Measurements from ENCODE around the gene SLC9A9.
A peak's percentile ranks its signal among the peaks of the same experiment; 100 is the strongest.
"Not testable (repeated sequence)": the region's sequence is repeated elsewhere in the genome, so short reads cannot be mapped to it uniquely, and the experiment has no call there.

SLC9A9 gene

DNA sequence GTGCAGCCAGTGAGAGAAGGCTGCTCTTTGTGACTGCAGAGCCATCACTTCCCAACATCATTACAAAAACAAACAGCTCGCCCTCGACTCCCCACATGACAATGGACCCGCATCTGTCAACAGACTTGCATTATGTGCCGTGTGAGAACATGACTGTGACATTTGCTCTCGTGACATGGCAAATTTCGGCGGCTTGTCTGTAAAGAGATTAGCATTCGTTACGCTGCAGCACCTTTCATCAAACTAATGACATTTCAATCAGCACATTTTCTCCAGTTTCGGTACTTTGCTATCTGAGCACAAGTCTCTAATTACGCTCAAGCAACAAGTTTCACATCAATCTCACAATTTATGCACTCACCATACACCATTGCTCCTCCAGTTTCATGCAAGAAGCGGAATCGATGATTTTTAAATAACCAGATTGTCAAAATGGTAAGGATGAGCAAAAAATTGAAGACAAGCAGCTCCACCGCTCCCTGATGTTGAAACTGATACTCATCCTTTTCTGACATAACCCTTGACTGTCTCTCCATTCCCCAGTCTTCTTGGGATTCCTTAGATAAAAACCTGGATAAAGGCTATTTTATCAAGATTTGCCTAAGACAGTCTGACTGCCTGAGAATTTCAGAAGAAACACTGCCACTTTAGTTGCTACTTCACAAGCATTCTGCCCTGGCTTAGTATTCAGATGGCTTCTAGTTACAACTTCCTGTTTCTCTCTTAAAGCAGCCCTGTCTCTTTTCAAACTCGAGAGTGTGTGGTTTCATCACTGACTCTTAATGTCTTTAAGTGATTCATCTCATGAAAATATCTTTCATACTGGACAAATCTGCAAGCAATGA, at the start of gene SLC9A9:
TSS of gene SLC9A9 (minus strand) at position 682 of the 845 bp plus-strand sequence. CDS start at position 536, 146 bp downstream.
- peak; percentile 37 for DNase-seq

DNA sequence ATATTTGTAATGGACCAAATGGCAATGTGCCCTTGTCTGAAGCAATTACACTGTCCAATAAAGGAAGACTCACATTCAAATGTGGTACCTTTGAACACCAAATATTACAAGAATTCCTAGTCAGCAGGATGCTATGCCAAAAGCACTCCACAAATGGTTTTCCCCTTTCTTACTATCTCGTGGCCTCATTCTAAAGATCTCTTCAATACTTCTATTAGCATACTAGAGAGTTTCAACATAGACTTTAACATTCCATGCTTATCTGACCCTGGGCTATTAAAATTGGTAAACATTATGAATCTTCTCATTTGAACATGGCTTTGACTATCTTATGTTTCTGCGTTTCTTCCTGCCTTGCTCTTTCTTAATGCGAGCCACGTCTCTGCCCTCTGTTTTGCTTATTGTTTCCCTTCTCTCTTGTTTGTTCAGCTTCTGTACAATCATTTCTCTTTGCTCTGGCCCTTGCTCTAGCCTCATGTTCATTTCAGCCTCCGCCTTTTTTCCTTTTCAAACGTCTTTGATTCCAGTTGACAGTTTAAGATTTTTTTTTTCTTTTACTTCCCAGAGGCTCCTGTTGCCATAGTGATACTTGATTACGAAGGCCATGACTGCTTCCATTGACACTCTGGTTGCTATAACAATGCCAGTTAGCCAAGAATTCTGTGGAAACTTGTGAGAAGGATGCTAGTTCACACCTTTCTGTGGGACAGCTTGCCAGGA, 49.5 kb upstream of the SLC9A9 start:
- DNase-seq, result no peak

DNA sequence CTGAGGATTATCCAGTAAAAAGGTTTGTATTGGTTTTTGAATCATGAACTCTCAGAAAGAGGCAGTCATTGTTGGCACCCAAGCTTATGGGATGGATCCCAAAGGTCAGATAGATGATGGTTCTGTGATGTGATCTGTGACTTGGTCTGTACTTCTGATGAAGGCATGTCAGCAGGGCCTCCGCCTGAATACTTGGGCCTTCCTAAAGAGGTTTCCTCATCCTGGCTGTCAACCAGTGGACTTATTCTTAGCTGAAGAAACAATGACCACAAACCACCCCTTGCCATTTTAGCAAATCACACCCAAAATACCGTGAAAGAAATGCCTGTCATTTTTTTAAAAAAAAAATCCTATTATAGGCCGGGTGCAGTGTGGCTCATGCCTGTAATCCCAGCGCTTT, 48.2 kb upstream of the SLC9A9 start:
- no peak for DNase-seq

DNA sequence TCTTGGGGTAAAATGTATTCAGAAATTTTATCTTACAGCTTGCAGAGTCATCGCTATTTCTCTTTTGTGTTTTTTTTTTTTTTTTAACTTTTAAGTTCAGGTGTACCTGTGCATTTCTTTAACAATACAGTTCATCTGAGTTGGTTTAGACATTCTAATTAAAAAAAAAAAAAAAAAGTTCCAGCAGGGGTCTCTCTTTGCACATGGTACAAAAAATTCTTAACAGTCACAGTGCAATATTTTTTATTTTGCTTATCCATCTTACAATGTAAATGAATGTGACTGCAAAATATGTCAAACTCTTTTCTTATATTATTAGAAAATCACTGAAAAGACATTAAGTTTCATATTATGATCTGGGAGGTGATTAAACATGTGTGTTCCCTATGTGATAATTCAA, 47.5 kb upstream of the SLC9A9 start:
- no peak for DNase-seq

DNA sequence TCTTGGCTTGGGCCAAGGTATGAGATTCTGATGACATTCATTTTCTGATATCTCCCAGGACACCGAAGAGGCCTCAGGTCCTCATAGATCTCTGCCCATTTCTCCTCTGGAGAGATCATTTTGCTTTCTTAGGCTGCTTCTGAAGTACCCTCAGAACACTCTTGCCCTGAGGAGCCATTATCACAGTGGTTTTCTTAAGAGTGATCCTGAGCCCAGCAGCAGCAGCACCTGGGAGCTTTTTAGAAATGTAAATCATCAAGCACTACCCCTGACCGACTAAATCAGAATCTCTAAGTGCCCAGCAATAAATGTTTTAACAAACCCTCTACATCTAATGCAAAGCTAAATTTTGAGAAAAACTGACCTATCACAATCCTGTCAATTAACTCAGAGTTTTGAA, 40.6 kb upstream of the SLC9A9 start:
- DNase-seq, result no peak

DNA sequence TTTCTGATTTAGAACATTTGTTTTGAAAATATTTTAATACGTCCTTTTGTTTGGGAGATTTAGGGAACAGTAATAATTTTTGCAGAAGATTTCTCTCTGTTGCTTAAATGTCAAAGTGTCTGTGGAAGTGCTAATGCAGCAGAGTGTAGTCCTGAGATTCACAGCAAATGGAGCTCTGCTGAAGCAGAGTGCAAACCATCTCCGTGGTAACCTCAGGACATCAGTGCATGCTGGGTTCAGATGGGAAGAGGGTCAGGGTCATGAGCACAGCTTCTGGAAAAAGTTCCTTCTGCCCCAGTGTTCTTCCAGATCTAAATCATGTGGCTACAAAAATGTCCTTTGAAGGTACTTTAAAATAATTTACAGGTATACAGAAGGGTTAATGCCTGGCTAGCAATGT, 39.9 kb upstream of the SLC9A9 start:
- DNase-seq, result no peak

DNA sequence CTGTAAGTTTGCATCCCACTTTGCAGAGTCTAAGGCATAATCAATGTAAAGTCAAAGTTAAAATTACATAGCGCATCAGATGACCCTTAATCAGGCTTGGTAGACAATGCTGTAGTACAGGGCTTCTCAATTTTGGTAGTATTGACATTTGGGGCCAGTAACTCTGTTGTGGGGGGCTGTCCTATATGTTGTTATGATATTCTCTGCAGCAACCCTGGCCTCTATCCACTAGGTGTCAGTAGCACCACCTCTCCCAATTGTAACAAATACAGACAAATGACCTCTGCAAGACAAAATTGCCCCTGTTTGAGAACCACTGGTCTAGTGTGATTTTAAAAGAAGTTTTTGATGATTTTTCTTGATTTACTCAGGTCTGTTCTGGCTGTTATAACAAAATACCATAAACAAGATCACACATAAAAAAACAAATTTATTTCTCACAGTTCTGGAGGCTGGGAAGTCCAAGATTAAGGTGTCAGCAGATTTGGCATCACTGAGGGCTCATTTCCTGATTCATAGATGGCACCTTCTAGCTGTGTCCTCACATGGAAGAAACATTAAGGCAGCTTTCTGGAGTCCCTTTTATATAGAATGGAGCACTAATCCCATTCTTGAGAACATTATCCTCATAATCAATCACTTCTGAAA, 37.6 kb upstream of the SLC9A9 start:
- DNase-seq, result peak; percentile 30

DNA sequence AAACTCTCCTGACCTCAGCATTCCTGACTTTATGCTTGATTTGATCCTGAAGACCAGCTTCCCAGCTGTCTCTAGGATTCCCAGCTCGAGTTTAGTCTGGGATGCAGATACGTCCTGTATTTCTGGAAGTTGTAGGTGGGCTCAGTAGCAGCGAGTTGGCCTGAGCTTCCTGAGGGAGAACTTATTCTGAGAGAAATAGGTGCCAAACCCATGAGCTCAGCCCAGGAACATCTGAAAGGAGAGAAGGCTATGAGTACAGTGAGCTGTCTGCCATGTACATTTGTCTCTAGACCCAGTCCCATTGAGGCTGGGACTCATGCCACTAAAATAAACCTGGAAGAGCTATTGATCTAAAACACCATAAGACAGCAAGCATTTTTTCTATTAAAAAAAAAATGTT, 36.6 kb upstream of the SLC9A9 start:
- DNase-seq, result no peak

DNA sequence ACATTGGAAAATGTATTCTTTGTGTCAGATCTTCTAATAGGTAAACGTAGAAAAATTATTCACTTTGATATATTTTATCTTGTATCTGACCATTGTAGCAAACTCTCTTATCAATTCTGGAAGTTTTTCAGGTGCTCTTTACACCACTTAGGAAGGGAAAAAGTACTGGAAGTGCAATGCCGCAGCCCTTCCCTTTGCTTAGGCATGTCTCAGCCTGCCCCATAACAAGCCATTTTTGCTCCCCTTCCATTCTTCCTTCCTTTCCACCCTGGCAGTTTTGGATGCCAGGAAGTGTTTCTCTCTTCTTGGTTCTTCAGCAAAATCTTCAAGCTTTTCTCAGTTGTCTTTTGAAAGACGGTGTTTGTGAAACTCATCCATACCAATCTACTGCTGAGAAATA, 34.9 kb upstream of the SLC9A9 start:
- no peak for DNase-seq

DNA sequence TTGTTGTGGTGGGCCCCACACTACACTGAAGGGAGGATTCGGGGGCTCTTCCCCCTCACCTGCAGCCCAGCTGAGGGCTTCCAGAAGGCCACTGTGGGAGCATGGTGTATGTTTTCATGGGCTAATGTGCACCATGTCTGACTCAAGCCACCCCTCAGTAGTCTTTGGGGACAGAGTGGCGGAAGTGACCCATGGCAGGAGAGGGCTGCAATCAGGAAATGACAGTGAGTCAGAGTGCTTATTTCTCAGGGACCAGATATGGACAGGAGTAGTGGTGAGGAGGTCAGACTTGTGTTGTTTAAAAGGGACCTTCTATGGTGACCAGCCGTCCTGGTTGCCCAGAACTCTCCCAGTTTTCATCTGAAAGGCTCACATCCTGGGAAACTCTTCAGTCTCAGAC, 32.8 kb upstream of the SLC9A9 start:
- no peak for DNase-seq

DNA sequence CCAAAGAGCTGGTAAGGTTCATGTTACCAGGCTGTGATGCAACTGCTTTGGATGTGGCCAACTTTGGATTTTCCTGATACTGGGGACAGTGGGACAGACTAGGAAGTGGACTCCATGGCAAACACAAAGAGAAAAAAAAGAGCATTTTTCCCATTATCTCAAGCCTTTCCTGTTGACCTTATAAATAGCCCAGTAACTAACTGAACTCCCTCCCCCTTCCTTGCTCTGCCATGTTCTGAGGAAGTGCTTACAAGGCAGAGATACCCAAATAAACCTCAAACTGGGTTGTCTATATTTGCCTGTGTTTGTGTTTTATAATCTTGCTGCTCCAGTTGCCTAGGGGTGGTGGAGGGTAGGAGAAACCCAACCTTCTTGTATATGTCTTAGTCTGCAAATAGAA, 27.3 kb upstream of the SLC9A9 start:
- DNase-seq, result no peak

DNA sequence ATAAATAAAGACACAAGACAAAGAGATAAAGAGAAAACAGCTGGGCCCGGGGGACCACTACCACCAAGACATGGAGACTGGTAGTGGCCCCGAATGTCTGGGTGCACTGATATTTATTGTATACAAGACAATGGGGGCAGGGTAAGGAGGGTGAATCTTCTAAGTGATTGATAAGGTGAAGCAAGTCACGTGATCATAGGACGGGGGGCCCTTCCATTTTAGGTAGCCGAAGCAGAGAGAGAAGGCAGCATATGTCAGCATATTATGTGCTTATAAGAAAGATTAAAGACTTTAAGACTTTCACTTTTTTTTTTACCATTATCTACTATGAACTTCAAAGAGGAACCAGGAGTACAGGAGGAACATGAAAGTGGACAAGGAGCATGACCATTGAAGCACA, 25.3 kb upstream of the SLC9A9 start:
- not testable (repeated sequence) for DNase-seq

DNA sequence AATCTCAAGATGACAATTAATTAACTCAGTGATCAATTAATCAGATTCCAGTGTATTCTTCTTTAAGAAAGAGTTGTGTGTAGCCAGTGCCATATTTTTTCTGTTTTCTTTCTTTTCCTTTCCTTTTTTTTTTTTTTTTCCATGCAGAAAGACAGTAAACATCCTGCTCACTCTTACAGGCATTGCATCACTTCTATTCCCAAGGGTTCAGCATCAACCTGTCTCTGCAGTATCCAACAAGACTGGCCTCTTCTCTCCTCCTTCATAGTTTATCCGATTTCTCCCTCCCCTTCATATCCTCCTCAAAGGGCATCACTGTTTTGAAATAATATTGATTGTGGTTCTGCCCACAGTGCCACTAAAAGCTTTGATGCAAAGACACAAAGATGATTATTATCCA, 17.0 kb upstream of the SLC9A9 start:
- no peak for DNase-seq

DNA sequence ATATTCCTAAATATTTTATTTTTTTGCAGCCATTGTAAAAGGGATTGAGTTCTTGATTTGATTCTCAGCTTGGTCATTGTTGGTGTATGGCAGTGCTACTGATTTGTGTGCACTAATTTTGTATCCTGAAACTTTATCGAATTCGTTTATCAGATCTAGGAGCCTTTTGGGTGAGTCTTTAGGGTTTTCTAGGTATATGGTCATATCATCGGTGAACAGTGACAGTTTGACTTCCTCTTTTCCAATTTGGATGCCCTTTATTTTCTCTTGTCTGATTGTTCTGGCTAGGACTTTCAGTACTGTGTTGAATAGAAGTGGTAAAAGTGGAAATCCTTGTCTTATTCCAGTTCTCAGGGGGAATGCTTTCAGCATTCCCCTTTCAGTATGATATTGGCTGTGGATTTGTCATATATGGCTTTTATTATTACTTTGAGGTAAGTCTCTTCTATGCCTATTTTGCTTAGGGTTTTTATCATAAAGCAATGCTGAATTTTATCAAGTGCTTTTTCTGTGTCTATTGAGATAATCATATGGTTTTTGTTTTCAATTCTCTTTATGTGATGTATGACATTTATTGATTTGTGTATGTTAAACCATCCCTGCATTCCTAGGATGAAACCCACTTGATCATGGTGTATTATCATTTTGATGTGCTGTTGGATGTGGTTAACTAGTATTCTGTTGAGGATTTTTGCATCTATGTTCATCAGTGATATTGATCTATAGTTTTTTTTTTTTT, 11.4 kb upstream of the SLC9A9 start:
- no peak for DNase-seq

DNA sequence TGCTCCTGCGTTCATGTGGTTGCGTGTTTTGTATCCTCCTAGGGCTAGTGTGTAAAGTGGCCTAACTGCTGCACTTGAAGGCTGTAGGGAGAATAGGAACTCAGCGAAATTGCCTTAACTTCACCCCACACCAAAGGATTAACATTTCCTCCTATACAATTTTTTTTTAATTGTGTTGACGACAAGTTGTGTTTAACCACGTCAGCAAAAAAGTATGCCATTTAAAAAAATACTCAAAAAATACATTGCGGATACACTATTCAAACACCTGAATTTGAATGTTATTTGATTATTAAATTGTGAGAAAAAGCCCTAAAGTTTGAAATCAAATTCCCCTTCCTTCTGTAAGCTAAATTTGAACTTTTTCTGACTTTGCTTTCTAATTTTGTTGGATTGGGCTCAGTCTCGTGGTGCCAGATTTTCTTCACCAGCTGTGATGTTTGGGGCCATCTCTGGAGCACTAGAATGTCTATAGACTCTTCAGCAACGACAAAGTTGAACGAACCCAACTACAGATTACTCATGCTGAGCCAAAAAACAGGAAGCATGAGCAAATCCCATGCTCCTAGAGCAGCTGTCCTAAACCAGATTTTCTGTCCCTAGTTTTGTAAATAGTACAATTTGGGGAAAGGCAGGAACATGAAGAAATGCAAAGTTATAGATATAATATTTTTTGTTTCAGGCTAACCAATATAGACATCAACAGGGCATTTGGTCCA, 8.1 kb upstream of the SLC9A9 start:
- no peak for DNase-seq

DNA sequence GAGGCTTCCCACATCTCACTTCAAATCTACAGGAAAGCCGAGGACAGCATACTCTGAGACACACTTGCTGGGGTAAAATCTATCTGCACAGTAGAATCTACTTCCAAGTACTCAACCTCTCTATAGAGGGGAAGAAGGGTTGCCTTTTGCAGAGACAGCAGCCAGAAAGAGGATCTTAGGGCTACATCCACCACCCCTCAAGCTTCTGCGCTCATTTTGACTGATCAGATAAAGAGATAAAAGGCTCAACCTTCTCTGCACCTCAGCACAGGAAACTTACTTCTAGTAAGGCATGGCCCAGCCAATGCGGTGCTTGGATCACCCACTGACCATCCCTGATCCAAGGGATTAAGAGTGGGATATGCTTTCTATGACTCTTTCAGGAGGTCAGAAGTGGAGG, 6.9 kb upstream of the SLC9A9 start:
- peak; percentile 19 for DNase-seq

DNA sequence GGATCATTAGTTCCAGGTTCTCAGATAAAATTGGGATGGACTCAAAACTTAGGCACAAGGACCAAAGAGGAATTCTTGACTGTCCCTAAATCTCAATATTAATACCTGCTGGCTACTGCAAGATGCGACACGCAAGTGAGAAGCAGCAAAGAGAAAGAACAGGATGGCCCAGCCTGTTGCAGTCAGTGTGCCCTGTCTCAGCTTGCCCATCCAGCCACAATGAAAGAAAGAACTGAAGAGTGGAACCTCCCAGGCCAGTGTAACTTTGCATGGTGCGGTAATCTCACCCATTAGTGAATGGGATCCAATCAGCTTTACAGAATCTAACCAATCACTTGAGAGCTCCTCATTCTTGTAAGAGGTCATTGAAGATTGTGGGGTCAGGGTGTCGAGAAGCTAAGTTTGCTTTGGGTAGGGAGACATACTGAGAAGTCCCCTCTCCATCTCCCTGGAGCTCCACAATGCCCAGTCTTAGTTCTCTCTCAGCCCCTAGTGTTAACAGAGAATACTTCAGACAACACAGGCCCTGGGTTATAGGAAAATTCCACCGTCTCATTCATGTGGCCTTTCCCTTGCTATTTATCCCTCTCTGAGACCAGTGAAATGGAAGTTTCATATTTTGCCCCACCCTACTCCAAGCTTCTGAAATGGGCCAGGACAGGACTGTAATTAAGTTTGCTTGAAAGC, 3.2 kb upstream of the SLC9A9 start:
- DNase-seq, result no peak

DNA sequence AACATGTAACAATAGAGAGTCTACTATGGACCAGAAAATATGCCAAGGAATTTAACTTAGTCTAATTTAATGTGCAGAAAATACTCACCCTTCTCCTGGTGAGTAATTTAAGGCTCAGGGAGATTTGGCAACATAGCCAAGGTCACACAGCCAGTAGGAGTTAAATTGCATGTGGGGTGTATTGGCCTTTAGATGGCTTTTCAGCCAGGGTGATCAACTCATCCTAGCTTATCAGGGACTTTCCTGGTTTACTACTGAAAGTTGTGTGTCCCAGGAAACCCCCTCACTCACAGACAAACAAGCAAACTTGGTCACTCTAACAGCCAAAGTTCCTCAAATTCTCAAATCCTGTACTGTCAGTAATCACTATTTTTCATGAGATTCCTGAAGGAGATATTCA, 2.6 kb upstream of the SLC9A9 start:
- DNase-seq, result no peak

DNA sequence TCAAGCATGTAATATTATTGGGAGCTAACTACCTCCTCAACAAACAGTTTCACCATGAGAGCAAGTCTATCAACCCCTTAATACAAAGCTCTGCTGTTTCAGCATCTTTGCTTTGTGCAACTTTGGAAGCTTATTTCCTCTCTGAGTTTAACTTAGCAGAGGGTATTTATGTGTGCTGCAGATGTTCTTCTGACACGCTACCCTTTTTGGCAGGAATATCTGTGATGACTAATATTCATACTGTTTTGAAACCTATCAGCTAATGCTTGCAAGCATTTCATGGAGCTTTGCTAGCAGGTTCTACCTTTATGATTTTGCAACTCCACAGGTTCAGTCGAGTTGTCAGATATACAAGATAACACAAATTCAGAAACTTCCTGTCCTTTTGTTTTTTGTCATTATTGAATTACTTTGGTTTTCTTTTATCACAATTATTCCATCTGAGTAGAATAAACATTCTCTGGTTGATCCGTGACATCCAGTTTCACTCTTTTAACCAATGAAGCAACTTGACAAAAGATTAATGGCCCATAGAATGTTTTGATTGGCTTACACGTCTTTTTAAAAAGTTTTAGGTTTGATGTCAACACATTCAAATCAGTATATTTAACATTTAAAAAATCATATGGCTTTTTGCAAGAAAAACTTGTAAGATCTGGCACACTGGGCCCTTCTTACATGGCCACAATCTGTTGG, 1.7 kb upstream of the SLC9A9 start:
- no peak for DNase-seq

DNA sequence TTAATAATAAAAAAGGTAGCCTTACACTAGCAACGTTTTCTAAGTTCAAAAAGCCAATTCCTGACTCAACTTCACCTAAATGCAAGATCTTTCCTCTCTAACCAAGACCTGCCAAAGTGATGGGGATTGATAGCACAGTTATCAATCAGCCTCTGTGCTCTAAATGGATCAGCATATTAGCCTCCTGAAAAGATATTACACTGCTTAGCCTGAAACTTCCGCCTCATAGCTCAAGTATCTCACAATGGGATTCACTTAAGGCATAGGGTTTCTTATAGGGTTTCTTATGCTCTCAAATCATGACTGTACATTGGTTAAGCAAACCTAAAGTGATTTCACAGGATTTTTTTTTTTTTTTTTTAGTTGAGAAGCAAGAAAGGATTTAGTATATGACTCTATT, 436 bp upstream of the SLC9A9 start:
- no peak for DNase-seq

DNA sequence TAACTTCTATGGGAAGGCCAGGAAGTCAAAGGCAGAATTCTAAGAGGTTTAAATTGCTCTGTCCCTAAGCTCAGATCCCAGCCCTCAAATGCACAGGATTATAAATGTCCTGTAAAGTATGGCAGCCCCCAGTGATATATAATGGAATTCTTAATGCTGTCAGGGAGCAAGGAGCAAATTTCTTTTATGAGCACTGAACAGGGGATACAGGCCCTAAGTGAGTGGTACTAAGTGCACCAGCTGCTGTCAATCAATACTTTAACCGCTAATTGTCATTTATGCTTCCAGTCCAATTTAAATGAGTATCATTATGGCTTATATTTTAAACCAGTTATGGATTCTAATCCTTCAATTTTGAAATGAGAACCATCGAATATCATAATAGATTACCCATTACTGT, 4.7 kb downstream of the SLC9A9 start:
- DNase-seq, result no peak

All from CD4-positive, alpha-beta T cell treated with Interleukin-6 for 4 hours (primary cell).